8988T (cell line): ENCODE measurements around the gene MAP3K2.
"Not testable (repeated sequence)": the region's sequence is repeated elsewhere in the genome, so short reads cannot be mapped to it uniquely, and the experiment has no call there.

ENCODE experiments used
- DNase-seq: peaks from one replicate; pipeline ENCODE4 v3.0.0; 2011

The MAP3K2 gene

GRCh38 chr2:127378720-127379119 is 9.1 kb downstream of the MAP3K2 start:
- no peak for DNase-seq

- DNase-seq = no peak
Measured at GRCh38 chr2:127377262-127377661, 10.5 kb downstream of the MAP3K2 start.

GRCh38 chr2:127376257-127376656 is 11.5 kb downstream of the MAP3K2 start:
- DNase-seq = no peak

- DNase-seq = no peak
Measured at GRCh38 chr2:127373362-127374083, 14.3 kb downstream of the MAP3K2 start.

GRCh38 chr2:127371037-127371436 is 16.7 kb downstream of the MAP3K2 start:
- no peak for DNase-seq

GRCh38 chr2:127370010-127370409 is 17.8 kb downstream of the MAP3K2 start:
- DNase-seq = no peak

GRCh38 chr2:127365211-127365643 is 22.5 kb downstream of the MAP3K2 start:
- no peak for DNase-seq

GRCh38 chr2:127362971-127363370 is 24.8 kb downstream of the MAP3K2 start:
- DNase-seq = no peak

GRCh38 chr2:127361929-127362885 is 25.6 kb downstream of the MAP3K2 start:
- DNase-seq = no peak

GRCh38 chr2:127360242-127360641 is 27.5 kb downstream of the MAP3K2 start:
- no peak for DNase-seq

- no peak for DNase-seq
Measured at GRCh38 chr2:127359520-127359919, 28.3 kb downstream of the MAP3K2 start.

GRCh38 chr2:127358971-127359370 is 28.8 kb downstream of the MAP3K2 start:
- no peak for DNase-seq

- no peak for DNase-seq
Measured at GRCh38 chr2:127358044-127358443, 29.7 kb downstream of the MAP3K2 start.

- DNase-seq = no peak
Measured at GRCh38 chr2:127357591-127357990, 30.2 kb downstream of the MAP3K2 start.

GRCh38 chr2:127356531-127356930 is 31.2 kb downstream of the MAP3K2 start:
- DNase-seq = no peak

GRCh38 chr2:127355407-127356008 is 32.3 kb downstream of the MAP3K2 start:
- no peak for DNase-seq

GRCh38 chr2:127353873-127354676 is 33.7 kb downstream of the MAP3K2 start:
- not testable (repeated sequence) for DNase-seq

GRCh38 chr2:127353223-127353622 is 34.6 kb downstream of the MAP3K2 start:
- not testable (repeated sequence) for DNase-seq

GRCh38 chr2:127351603-127352002 is 36.2 kb downstream of the MAP3K2 start:
- DNase-seq = no peak

GRCh38 chr2:127348426-127349000 is 39.3 kb downstream of the MAP3K2 start:
- no peak for DNase-seq

- DNase-seq = no peak
Measured at GRCh38 chr2:127347734-127348392, 39.9 kb downstream of the MAP3K2 start.

- DNase-seq = no peak
Measured at GRCh38 chr2:127347015-127347414, 40.8 kb downstream of the MAP3K2 start.
